ENCODE measurements around the gene SPATA6L. TPM values are rescaled to one million over a fixed set of nuclear protein-coding genes. Genes with fewer than 3 reads are reported as not detected.

Gene SPATA6L
- total RNA-seq, 1 experiment from 2014 or later, result 7.1 TPM

GRCh38 chr9:4674783-4675182 is 8.5 kb upstream of the SPATA6L start:
- DNase-seq, result no peak

GRCh38 chr9:4671737-4672136 is 5.5 kb upstream of the SPATA6L start:
- Histone ChIP-seq H2AFZ (no peak overlapping the region), H3K4me2 (no peak overlapping the region), H3K27me3 (ENCODE audit: insufficient read depth, low read depth) (no peaks in the 10 kb centered on the region), H3K79me2 (ENCODE audit: low read depth) (no peaks in the 10 kb centered on the region), H3F3A (ENCODE audit: insufficient read depth, low read depth) (no peaks in the 10 kb centered on the region), H4K20me1 (ENCODE audit: insufficient read depth) (no peaks in the 10 kb centered on the region), H3K9me2 (ENCODE audit: insufficient read depth) (no peaks in the 10 kb centered on the region), H3K27ac (no peak overlapping the region), H3K36me3 (ENCODE audit: low read depth) (no peaks in the 10 kb centered on the region), H3K9me3 (ENCODE audit: insufficient read depth, low read depth) (no peaks in the 10 kb centered on the region), H3K4me1 (replicated peaks; ENCODE audit: insufficient read depth) (no peaks in the 10 kb centered on the region), H3K4me3 (no peak overlapping the region)
- TF ChIP-seq CTCF (conservative IDR thresholded peaks at IDR 0.05) (no peak), EZH2 (IDR thresholded peaks at IDR 0.05; ENCODE audit: low read depth) (no peak)
- BruUV-seq (replicated peaks), result no TSS peak
- no peak for DNase-seq
- POLR2A ChIA-PET (ENCODE audit: unreplicated experiment), result no interaction called here
- intact Hi-C loops (cut with micrococcal nuclease; ENCODE audit: unreplicated experiment), result no loop called here
- CTCF ChIA-PET, result no interaction called here

More at GRCh38 chr9:4674783-4675182, 8.5 kb upstream of the SPATA6L start:
- H3K27me3 ChIP-seq (ENCODE audit: insufficient read depth, low read depth), result no peaks in the 10 kb centered on the region
- H3K27ac ChIP-seq, result no peak overlapping the region
- no peak for TF ChIP-seq EZH2 (IDR thresholded peaks at IDR 0.05; ENCODE audit: low read depth)
- no peak for TF ChIP-seq CTCF (conservative IDR thresholded peaks at IDR 0.05)
- H3K4me1 ChIP-seq (replicated peaks; ENCODE audit: insufficient read depth), result 0 out of 2 replicates have a peak, but pooled peaks cover 11% of the 10 kb centered on the region
- no TSS peak for BruUV-seq (replicated peaks)
- no peaks in the 10 kb centered on the region for H3K36me3 ChIP-seq (ENCODE audit: low read depth)
- peaks cover 11% of the 10 kb centered on the region for H3F3A ChIP-seq (ENCODE audit: insufficient read depth, low read depth)
- H3K79me2 ChIP-seq (ENCODE audit: low read depth), result peaks cover 1% of the 10 kb centered on the region; the same call in 1 of the 2 replicates
- no peak overlapping the region for H3K4me2 ChIP-seq
- POLR2A ChIA-PET (ENCODE audit: unreplicated experiment), result no interaction called here
- CTCF ChIA-PET, result interaction anchor here (0.6 kb wide), 1 partner anchor 57 kb away, joined by 3 read pairs; no protein-coding TSS in a partner anchor
- intact Hi-C loops (cut with micrococcal nuclease; ENCODE audit: unreplicated experiment), result no loop called here
- H4K20me1 ChIP-seq (ENCODE audit: insufficient read depth), result no peaks in the 10 kb centered on the region
- no peak overlapping the region for H2AFZ ChIP-seq
- no peak overlapping the region for H3K4me3 ChIP-seq
- no peaks in the 10 kb centered on the region for H3K9me2 ChIP-seq (ENCODE audit: insufficient read depth)
- H3K9me3 ChIP-seq (ENCODE audit: insufficient read depth, low read depth), result no peaks in the 10 kb centered on the region

GRCh38 chr9:4670591-4670990 is 4.3 kb upstream of the SPATA6L start:
- Histone ChIP-seq H3K27ac (no peak overlapping the region), H3K27me3 (ENCODE audit: insufficient read depth, low read depth) (no peaks in the 10 kb centered on the region), H3K79me2 (ENCODE audit: low read depth) (no peaks in the 10 kb centered on the region), H3K9me2 (ENCODE audit: insufficient read depth) (no peaks in the 10 kb centered on the region), H2AFZ (no peak overlapping the region), H3K4me1 (replicated peaks; ENCODE audit: insufficient read depth) (peaks cover 4% of the 10 kb centered on the region; the same call in 1 of the 2 replicates), H3K9me3 (ENCODE audit: insufficient read depth, low read depth) (no peaks in the 10 kb centered on the region), H4K20me1 (ENCODE audit: insufficient read depth) (no peaks in the 10 kb centered on the region), H3F3A (ENCODE audit: insufficient read depth, low read depth) (no peaks in the 10 kb centered on the region), H3K36me3 (ENCODE audit: low read depth) (no peaks in the 10 kb centered on the region), H3K4me3 (no peak overlapping the region), H3K4me2 (no peak overlapping the region)
- CTCF ChIA-PET, result no interaction called here
- intact Hi-C loops (cut with micrococcal nuclease; ENCODE audit: unreplicated experiment), result no loop called here
- TF ChIP-seq EZH2 (IDR thresholded peaks at IDR 0.05; ENCODE audit: low read depth) (no peak), CTCF (conservative IDR thresholded peaks at IDR 0.05) (no peak)
- BruUV-seq (replicated peaks), result no TSS peak
- DNase-seq, result no peak
- POLR2A ChIA-PET (ENCODE audit: unreplicated experiment), result no interaction called here
